Uterus (tissue), 2 donors: ENCODE measurements around the gene PRKAR1B.

Source experiments
- CTCF ChIP-seq, 4 experiments: fragments of 200-600 bp in 2 of 4; fragments of 450-650 bp in 2 of 4; sonication (generic) in 2 of 4; IDR thresholded peaks; one replicate each; pipeline ENCODE4 v1.5.1; 2016 to 2019; ENCODE audit warnings: antibody characterized with exemption in 4 of 4, mild to moderate bottlenecking in 2 of 4, moderate library complexity in 1 of 4
- POLR2A ChIP-seq, 2 donors: fragments of 450-650 bp; IDR thresholded peaks; one replicate each; pipeline ENCODE4 v1.6.1; 2016; ENCODE audit warnings: antibody characterized with exemption in 2 of 2, mild to moderate bottlenecking in 1 of 2, moderate library complexity in 1 of 2

DNA sequence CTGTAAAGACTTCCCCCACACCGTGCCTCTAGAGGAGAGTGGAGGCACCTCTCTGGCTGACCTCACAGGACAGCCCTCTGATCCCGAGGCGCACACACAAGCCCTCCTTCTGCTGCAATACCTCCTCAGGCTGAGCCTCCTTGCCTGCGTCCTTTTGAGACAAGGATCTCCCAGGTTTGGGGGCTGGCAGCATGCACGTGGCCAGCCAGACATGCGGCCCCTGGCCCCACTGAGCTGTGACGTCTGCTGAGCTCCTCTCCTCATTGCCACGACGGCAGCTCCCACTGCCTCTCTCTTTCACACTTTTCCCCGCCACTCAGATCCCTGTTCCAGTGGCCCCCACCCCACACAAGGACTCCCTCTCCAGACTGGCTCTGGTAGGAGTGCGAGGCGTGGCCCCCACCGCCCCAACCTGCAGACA is 12.8 kb downstream of the PRKAR1B start:
- TF ChIP-seq CTCF (IDR thresholded peaks at IDR 0.05) = no peak
- TF ChIP-seq POLR2A (IDR thresholded peaks at IDR 0.05) = no peak
